Urinary bladder (tissue), 4 donors: Measurements from ENCODE around the gene PPIL1. TPM values are rescaled to one million over a fixed set of nuclear protein-coding genes. Genes with fewer than 3 reads are reported as not detected.

Source experiments
- DNase-seq: peaks from one replicate; pipeline ENCODE4 v3.0.0-alpha.2; 2015; ENCODE audit errors: extremely low spot score
- H3K27ac ChIP-seq: one replicate; pipeline ENCODE4 v1.5.1; 2013; ENCODE audit warnings: low read depth, mild to moderate bottlenecking, moderate library complexity
- H3K36me3 ChIP-seq: one replicate; pipeline ENCODE4 v1.6.1; 2013; ENCODE audit warnings: mild to moderate bottlenecking, moderate library complexity; ENCODE audit not compliant: insufficient read depth
- H3K4me1 ChIP-seq: one replicate; pipeline ENCODE4 v1.6.1; 2013; ENCODE audit warnings: mild to moderate bottlenecking, moderate library complexity; ENCODE audit not compliant: insufficient read depth
- H3K4me3 ChIP-seq: one replicate; pipeline ENCODE4 v1.5.1; 2013; ENCODE audit warnings: low read depth, low read length
- WGBS: extraction: QIAGEN DNeasy Blood & Tissue Kit; methylation state at CpG from one replicate; pipeline ENCODE4 v1.1.7; 2013; 5-methylcytosine and 5-hydroxymethylcytosine counted together
- polyA plus RNA-seq: library from polyadenylated mRNA; stranded (reverse); fragments of 200-250 nt; gene quantifications from one replicate; pipeline ENCODE4 v1.2.3, GENCODE V29; 2013
- total RNA-seq: library from RNA; depleted of rRNA; stranded (reverse); fragments of >200 nt; gene quantifications from one replicate; pipeline ENCODE4 v1.2.3, GENCODE V29; 2014
- donor health status: healthy with polysubstance abuse.
- donor health status: healthy.

PPIL1 gene
- total RNA-seq (29.3 TPM), polyA plus RNA-seq (17.7 TPM)

GRCh38 chr6:36874443-36875249 lies at the start of gene PPIL1:
TSS of gene PPIL1 (minus strand) at chr6:36874803. CDS start at chr6:36874772, 31 bp downstream.
- DNase-seq = peak; percentile 86
- Histone ChIP-seq H3K4me1 (peaks cover 2% of the 10 kb centered on the region), H3K36me3 (no peaks in the 10 kb centered on the region), H3K27ac (peak within 1 kb of the TSS; percentile 93), H3K4me3 (peak within 1 kb of the TSS; percentile 82)
- WGBS = under 1% methylated on average over 54 of the region's 54 CpGs

- Histone ChIP-seq H3K4me1 (no peaks in the 10 kb centered on the region), H3K36me3 (no peaks in the 10 kb centered on the region), H3K27ac (no peak overlapping the region), H3K4me3 (no peak overlapping the region)
- 78% methylated on average over 4 of the region's 4 CpGs for WGBS
- no peak for DNase-seq
Observed at GRCh38 chr6:36924131-36924530, 49.5 kb upstream of the PPIL1 start.

GRCh38 chr6:36920546-36920945 lies 45.9 kb upstream of the PPIL1 start:
- Histone ChIP-seq H3K4me1 (no peaks in the 10 kb centered on the region), H3K4me3 (no peak overlapping the region), H3K36me3 (no peaks in the 10 kb centered on the region), H3K27ac (no peak overlapping the region)
- no peak for DNase-seq
- WGBS = 73% methylated on average over 5 of the region's 5 CpGs

GRCh38 chr6:36920049-36920448 lies 45.4 kb upstream of the PPIL1 start:
- DNase-seq = no peak
- Histone ChIP-seq H3K36me3 (no peaks in the 10 kb centered on the region), H3K4me1 (no peaks in the 10 kb centered on the region), H3K27ac (no peak overlapping the region), H3K4me3 (no peak overlapping the region)
- WGBS = 90% methylated on average over 4 of the region's 4 CpGs

GRCh38 chr6:36917541-36918193 lies 43.1 kb upstream of the PPIL1 start:
- Histone ChIP-seq H3K4me3 (no peak overlapping the region), H3K4me1 (peaks cover 3% of the 10 kb centered on the region), H3K36me3 (no peaks in the 10 kb centered on the region), H3K27ac (peak overlapping the region; percentile 77)
- 32% methylated on average over 10 of the region's 10 CpGs for WGBS
- DNase-seq = peak; percentile 70

DNA sequence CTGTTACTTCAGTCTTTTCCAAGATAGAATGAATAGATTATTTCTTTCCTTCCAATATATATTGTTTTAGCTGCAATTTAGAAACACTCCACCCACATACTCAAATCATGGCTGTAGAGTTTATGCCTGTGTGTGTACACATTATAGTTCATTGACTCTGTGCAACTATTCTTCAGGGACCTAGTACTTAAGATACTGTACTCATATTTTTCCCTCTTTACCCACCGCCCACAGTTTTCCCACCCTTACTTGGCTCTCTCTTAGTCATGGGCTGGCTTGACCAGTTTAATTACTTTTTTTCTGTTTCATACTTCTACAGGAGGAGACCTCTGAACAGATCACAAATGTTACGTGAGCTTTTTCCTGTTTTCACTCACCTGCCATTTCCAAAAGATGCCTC lies 41.5 kb upstream of the PPIL1 start:
- H3K36me3 ChIP-seq = no peaks in the 10 kb centered on the region
- no peak overlapping the region for H3K27ac ChIP-seq
- WGBS = 71% methylated on average over 2 of the region's 2 CpGs
- DNase-seq = no peak
- no peak overlapping the region for H3K4me3 ChIP-seq
- H3K4me1 ChIP-seq = peaks cover 3% of the 10 kb centered on the region

GRCh38 chr6:36915599-36915998 lies 41.0 kb upstream of the PPIL1 start:
- H3K36me3 ChIP-seq = no peaks in the 10 kb centered on the region
- no peak overlapping the region for H3K27ac ChIP-seq

GRCh38 chr6:36914227-36914794 lies 39.7 kb upstream of the PPIL1 start:
- Histone ChIP-seq H3K4me1 (peaks cover 3% of the 10 kb centered on the region), H3K36me3 (no peaks in the 10 kb centered on the region), H3K4me3 (no peak overlapping the region), H3K27ac (no peak overlapping the region)
- no peak for DNase-seq
- 72% methylated on average over 10 of the region's 10 CpGs for WGBS

More at GRCh38 chr6:36915599-36915998, 41.0 kb upstream of the PPIL1 start:
- WGBS = 92% methylated on average over 4 of the region's 4 CpGs
- no peak for DNase-seq
- Histone ChIP-seq H3K4me1 (peaks cover 3% of the 10 kb centered on the region), H3K4me3 (no peak overlapping the region)

DNA sequence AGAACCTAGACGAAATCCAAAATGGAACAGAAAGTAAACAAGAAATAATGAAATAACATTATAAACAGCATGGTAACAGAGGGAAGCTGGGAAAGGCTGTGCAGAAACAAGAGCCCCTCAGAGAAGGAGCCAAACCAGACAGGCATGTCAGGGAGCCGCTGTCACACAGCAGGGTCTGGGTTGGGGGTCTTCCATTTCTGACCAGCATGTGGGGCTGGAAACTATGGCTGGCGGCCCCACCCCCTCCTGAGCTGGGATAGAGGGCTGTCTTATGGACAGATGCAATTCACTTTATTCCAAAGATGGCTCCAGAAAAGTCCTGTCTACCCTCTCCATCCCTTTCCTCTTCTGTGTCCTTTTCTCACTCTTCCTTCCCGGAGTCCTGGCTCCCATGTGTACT lies 38.5 kb upstream of the PPIL1 start:
- H3K27ac ChIP-seq = peak overlapping the region; percentile 74
- H3K4me3 ChIP-seq = no peak overlapping the region
- H3K4me1 ChIP-seq = peaks cover 3% of the 10 kb centered on the region
- 75% methylated on average over 4 of the region's 4 CpGs for WGBS
- no peaks in the 10 kb centered on the region for H3K36me3 ChIP-seq
- DNase-seq = no peak

DNA sequence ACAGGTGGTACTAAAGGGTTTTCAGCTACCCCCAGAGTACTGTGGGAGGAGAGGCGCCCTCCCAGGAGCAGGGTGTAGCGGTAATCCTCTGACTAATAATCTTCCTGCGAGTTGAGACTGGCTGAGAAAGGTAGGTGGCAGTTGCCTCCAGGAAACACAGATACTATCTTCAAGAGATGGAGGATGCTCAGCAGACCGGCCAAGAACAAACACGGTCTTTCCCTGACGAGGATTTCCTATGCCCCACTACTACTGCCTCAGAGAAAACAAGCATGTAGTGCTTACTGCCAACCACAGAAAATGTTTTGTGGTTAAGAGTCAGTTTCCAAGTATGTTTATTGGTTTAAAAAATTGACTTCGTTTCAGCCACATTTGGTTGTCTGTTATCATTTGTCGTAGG lies 38.0 kb upstream of the PPIL1 start:
- no peaks in the 10 kb centered on the region for H3K36me3 ChIP-seq
- peak overlapping the region; percentile 62 for H3K27ac ChIP-seq
- peak; percentile 39 for DNase-seq
- H3K4me3 ChIP-seq = no peak overlapping the region
- H3K4me1 ChIP-seq = peaks cover 5% of the 10 kb centered on the region
- WGBS = 57% methylated on average over 8 of the region's 8 CpGs

DNA sequence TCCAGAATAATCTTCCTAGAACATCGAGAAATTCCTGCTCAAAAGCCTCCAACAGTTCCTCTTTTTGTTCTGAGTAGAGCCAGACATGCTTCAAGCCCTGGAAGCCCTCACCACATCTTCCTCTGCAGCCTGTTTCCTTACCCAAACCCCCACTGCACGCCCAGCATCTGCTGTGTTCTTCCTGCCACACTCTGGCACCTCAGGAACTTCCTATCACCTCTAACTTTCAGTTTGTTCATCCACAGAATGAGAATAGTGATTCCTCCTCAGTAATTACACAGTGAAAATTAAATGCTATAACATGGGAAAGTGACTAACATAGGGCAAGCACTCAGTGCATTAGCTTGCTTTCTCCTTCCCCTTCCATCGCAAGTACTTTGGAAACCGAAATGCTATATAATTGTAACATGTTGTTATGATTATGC lies 37.4 kb upstream of the PPIL1 start:
- Histone ChIP-seq H3K36me3 (no peaks in the 10 kb centered on the region), H3K27ac (no peak overlapping the region), H3K4me3 (no peak overlapping the region), H3K4me1 (peaks cover 5% of the 10 kb centered on the region)
- no peak for DNase-seq
- WGBS = 72% methylated on average over 4 of the region's 4 CpGs

- 44% methylated on average over 2 of the region's 2 CpGs for WGBS
- Histone ChIP-seq H3K27ac (no peak overlapping the region), H3K36me3 (peaks cover 3% of the 10 kb centered on the region), H3K4me1 (peaks cover 5% of the 10 kb centered on the region), H3K4me3 (no peak overlapping the region)
- no peak for DNase-seq
Observed at GRCh38 chr6:36908747-36909146, 34.1 kb upstream of the PPIL1 start.

DNA sequence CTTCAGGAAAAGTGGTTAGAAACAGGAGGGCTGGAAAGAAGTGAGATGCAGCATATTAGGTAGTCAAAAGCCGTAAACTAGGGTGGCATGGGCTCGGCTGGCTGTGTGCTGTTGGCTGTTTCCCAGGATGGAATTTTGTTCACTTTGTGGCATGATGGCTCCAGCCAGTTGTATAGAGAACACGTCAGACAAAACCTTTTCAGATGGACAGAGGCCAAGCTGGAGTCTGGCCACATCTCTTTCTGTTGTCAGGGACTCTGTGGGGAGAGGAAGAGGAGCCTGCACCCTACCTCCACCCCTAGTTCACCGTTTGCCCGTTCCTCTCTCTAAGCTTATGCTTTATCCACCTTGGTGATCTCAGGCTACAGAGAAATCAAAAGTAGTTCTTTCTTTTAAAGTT lies 33.2 kb upstream of the PPIL1 start:
- no peak for DNase-seq
- WGBS = 39% methylated on average over 5 of the region's 5 CpGs
- H3K4me3 ChIP-seq = no peak overlapping the region
- H3K36me3 ChIP-seq = peaks cover 3% of the 10 kb centered on the region
- peaks cover 2% of the 10 kb centered on the region for H3K4me1 ChIP-seq
- H3K27ac ChIP-seq = no peak overlapping the region
